HG03108 (cell line): ENCODE measurements around the gene HLF.
"Not testable (repeated sequence)": the region's sequence is repeated elsewhere in the genome, so short reads cannot be mapped to it uniquely, and the experiment has no call there.

Source experiments
- ATAC-seq: cut with Tn5 transposase; IDR thresholded peaks from one replicate; pipeline ENCODE4 v1.9.1; 2021; ENCODE audit warnings: moderate library complexity; ENCODE audit not compliant: unreplicated experiment

HLF gene

GRCh38 chr17:55324296-55324978 is 59.7 kb downstream of the HLF start:
- ATAC-seq, result no peak

- no peak for ATAC-seq
Measured at GRCh38 chr17:55325406-55325805, 60.6 kb downstream of the HLF start.

GRCh38 chr17:55326030-55326429 is 61.3 kb downstream of the HLF start:
- ATAC-seq, result no peak

GRCh38 chr17:55327225-55328088 is 62.7 kb downstream of the HLF start:
- no peak for ATAC-seq

GRCh38 chr17:55328514-55328913 is 63.8 kb downstream of the HLF start:
- not testable (repeated sequence) for ATAC-seq

DNA sequence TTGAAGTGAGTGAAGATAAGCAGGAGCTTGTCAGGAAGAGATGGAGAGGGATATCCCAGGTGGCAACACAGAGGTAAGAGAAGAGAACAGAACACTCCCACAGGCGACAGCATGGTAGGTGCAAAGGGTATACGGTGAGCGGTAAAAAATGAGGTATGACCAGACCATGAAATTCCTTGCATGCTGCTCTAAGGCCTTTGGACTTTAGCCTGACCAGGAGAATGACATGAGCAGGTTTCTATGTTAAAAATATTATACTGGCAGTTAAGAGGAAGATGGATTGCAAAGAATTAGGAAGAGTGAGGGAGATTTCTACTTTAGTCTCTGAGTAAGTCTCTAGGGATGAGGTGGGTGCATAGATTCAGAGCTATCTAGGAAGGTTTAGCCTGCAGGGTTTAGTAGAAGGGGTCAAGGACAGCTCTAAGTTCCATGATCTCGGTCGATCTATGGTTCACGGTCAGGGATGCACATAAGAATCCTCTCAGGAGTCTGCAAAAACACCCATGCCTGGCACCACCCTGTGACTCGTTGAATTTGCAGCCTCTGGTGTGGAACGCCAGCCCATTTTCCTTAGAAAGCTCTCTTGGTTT is 65.7 kb downstream of the HLF start:
- ATAC-seq, result no peak

GRCh38 chr17:55332296-55333041 is 67.7 kb downstream of the HLF start:
- ATAC-seq, result no peak

DNA sequence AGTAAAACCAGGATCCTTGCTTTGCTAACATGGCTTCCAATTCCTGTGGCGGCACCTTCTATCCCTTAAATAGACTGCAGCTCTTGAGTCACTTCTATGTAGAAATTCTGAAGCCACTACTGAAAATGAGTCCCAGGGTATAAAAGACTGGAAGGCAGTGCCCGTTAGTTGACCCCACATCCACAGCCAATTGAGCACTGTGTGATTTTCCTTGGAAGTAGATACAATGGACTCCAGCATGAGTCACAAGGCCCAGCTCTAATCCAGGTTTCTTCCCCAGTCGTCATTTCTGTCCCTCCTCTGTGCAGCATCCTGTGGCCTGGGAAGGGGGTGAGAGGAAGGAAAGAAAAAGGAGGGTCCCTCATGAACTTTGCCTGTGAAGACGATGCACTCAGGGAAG is 69.5 kb downstream of the HLF start:
- ATAC-seq, result no peak

DNA sequence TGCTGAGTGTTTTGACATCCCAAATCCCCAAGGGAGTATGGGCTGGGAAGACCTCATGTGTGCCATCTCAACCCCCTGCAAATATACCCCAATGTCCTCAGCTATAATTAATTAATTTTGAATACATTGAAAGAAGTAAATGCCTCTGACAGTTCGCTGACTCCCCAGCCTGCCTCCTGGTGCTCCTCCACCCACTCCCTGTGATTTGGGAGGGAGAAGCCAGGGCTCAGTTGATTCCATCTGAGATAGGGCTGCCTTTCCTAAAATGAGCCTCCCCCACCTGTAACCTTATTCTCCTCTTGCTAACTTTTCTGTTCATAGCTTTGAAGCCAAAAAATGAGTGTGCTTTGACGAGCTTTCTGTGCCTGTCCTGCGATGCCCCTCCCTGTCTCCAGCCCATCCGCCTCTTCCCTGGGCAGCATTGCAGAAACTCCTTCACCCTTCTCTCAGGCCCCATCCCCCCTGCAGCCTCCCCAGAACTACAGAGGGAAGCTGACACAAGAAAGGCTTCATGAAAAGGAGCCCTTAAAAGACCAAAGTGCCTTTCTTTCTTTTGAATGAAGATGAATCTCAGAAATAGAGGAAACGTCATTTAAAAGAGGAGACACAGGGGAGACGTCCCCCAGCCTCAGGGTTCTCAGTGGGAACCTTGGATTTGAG is 70.3 kb downstream of the HLF start:
- no peak for ATAC-seq

DNA sequence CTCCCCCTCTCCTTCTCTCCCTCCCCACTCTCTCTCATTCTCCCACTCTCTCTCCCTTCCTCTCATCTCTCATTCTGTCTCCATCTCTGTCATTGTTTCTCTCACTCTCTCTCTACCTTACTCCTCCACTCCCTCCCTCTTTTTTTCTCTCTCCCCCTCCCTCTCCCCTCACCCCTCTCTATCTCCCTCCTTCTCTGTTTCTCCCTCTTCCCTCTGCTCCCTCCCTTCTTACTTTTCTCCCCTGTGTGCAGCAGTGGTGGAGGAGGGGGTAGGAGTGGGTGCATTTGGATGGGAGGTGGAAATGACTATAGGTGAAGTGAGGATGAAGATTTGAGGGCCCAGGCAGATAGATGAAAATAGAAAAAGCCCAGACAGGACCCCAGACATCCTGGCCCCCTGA is 70.9 kb downstream of the HLF start:
- ATAC-seq, result no peak

- no peak for ATAC-seq
Measured at GRCh38 chr17:55336426-55336825, 71.7 kb downstream of the HLF start.

DNA sequence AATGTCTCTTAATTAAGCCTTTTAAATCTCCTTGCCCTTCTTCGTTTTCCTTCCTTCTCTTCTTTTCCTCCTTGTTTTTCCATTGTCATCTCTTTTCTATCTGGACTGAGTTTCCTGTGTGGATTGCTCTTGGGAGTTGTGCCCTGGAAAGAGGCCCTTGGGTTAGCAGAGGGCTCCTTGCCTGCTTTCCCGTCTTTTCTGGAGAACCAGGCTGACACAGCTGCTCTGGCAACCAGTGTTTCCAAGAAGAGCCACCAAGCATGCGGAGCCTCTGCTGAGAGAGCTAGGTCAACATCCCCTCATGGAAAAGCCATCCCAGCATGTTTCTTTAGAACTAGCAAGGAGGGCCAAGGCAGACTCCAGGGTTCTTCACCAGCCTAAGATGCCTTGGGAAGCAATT is 75.4 kb downstream of the HLF start:
- ATAC-seq, result no peak

GRCh38 chr17:55340686-55341085 is 75.9 kb downstream of the HLF start:
- ATAC-seq, result no peak

GRCh38 chr17:55341432-55341831 is 76.7 kb downstream of the HLF start:
- ATAC-seq, result no peak

GRCh38 chr17:55342800-55343585 is 78.2 kb downstream of the HLF start:
- no peak for ATAC-seq

DNA sequence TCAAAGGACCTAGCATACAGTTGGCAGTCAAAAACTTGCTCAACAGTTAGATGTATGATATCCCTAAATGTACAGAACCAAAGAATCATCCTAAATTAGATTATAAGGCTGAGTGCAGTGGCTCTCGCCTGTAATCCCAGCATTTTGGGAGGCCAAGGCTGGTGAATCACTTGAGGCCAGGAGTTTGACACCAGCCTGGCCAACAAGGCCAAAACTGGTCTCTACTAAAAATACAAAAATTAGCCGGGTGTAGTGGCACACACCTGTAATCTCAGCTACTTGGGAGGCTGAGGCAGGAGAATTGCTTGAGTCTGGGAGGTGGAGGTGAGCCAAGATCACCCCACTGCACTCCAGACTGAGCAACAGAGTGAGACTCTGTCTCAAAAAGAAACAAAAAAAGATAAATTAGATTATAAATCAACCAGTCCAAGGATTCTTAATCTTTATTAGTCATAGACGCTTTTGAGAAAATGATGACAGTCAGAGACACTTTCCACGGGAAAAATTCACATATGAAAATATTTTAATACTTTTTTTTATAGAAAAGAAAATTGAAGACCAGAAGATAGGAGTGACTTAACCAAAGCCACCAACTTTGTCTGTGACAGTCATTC is 79.2 kb downstream of the HLF start:
- no peak for ATAC-seq

DNA sequence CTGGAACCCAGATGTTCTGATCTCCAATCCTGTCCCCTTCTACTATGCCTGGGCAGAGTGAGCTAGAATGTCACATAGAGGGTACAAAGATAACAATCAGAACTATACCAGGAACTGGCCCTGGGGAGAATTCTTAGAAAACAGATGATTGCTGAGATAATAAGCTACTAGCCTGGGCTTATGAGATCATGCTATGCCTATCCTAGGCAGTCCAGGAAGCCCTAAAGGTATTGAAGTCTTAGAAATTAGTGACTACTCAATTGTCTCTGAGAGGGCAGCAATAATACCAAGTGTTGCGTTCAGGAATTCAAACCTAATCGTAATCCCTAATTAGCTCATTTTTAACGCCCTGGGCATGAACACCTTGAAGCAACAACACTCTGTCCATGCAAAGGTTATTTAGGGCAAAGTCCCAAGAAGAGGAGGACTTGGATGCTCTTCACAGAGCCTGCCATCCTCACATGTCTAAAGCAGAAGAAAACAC is 79.8 kb downstream of the HLF start:
- no peak for ATAC-seq

- no peak for ATAC-seq
Measured at GRCh38 chr17:55345132-55345531, 80.4 kb downstream of the HLF start.

GRCh38 chr17:55346658-55347057 is 81.9 kb downstream of the HLF start:
- ATAC-seq, result no peak
